GM18907 (cell line): ENCODE results near the gene TMCO1.
"Not testable (repeated sequence)": the region's sequence is repeated elsewhere in the genome, so short reads cannot be mapped to it uniquely, and the experiment has no call there.

Experiments used
- ATAC-seq: cut with Tn5 transposase; IDR thresholded peaks from one replicate; pipeline ENCODE4 v1.9.1; 2021; ENCODE audit warnings: mild to moderate bottlenecking, moderate library complexity; ENCODE audit not compliant: unreplicated experiment

TMCO1 gene

GRCh38 chr1:165747632-165748447 is 20.8 kb downstream of the TMCO1 start:
- no peak for ATAC-seq

GRCh38 chr1:165744913-165745312 is 23.8 kb downstream of the TMCO1 start:
- ATAC-seq = not testable (repeated sequence)

GRCh38 chr1:165742194-165742593 is 26.5 kb downstream of the TMCO1 start:
- ATAC-seq = no peak

GRCh38 chr1:165738794-165739193 is 29.9 kb downstream of the TMCO1 start:
- peak; percentile 98 for ATAC-seq

- no peak for ATAC-seq
These were observed 31.5 kb downstream of the TMCO1 start for GRCh38 chr1:165737196-165737595.

GRCh38 chr1:165734906-165735305 is 33.8 kb downstream of the TMCO1 start:
- no peak for ATAC-seq

GRCh38 chr1:165726841-165727240 is 41.8 kb downstream of the TMCO1 start:
- no peak for ATAC-seq

- no peak for ATAC-seq
These were observed 42.5 kb downstream of the TMCO1 start for GRCh38 chr1:165726169-165726568.

- ATAC-seq = peak; percentile 71
These were observed 50.7 kb downstream of the TMCO1 start for GRCh38 chr1:165717918-165718515.

GRCh38 chr1:165716265-165717051 is 52.2 kb downstream of the TMCO1 start:
- ATAC-seq = not testable (repeated sequence)

- no peak for ATAC-seq
These were observed 55.9 kb downstream of the TMCO1 start for GRCh38 chr1:165712764-165713163.

GRCh38 chr1:165707984-165708706 is 60.5 kb downstream of the TMCO1 start:
- no peak for ATAC-seq

- no peak for ATAC-seq
These were observed 65.0 kb downstream of the TMCO1 start for GRCh38 chr1:165703648-165704047.

- not testable (repeated sequence) for ATAC-seq
These were observed 66.7 kb downstream of the TMCO1 start for GRCh38 chr1:165701922-165702321.

- ATAC-seq = no peak
These were observed 69.1 kb downstream of the TMCO1 start for GRCh38 chr1:165699577-165699976.

GRCh38 chr1:165698761-165699052 is 70.0 kb downstream of the TMCO1 start:
- ATAC-seq = no peak

GRCh38 chr1:165697881-165698760 is 70.5 kb downstream of the TMCO1 start, which contains the start of gene ALDH9A1:
Gene ALDH9A1 (minus strand): TSS chr1:165698562. CDS start chr1:165698558, 4 bp downstream.
- ATAC-seq = peak; percentile 95

- ATAC-seq = no peak
These were observed 71.2 kb downstream of the TMCO1 start for GRCh38 chr1:165697491-165697880.

GRCh38 chr1:165696625-165697100 is 72.0 kb downstream of the TMCO1 start:
- no peak for ATAC-seq

- ATAC-seq = no peak
These were observed 73.6 kb downstream of the TMCO1 start for GRCh38 chr1:165695031-165695430.
